ELF-1 (cell line): Measurements from ENCODE around the gene CNN3.

Experiments used
- DNase-seq: peaks from one replicate; pipeline ENCODE4 v3.0.0-alpha.2; 2016; ENCODE audit warnings: low read depth, low spot score

The CNN3 gene

DNA sequence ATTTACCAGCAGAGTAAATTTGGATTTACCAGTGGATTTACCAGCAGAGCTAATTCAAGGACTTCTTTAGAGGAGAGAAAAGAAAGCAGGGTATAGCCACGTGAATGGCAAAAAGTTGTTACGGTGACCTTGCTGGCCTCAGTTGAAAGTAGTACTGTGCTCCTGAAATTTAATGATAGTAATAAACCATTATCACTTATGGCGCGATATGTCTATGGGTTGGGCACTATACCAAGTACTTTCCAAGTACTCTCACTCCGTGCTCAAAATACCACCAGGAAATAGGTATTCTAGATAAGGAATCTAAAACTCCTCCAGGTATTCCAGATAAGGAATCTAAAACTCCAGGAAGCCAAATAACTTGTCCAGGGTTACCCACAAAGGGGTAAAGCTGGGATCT lies 70.9 kb downstream of the CNN3 start:
- no peak for DNase-seq

DNA sequence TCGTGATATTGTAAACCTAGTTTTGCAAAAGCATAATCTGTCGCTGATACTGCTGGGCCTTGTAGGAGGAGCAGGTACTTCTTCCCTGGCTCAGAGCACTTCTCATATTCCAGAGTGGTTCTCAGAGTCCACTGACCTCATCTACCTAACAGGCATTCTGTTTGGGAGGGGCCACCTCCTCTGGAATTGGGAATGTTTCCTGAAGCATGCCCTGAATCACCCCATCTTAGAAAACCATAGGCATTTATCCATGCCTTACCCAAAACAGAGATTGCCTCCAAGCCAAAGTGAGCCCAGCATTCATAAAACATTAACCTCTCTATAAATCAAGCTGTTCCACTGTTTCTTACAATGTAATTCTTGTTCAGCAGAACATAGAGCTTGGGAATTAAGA lies 71.6 kb downstream of the CNN3 start:
- DNase-seq = no peak

DNA sequence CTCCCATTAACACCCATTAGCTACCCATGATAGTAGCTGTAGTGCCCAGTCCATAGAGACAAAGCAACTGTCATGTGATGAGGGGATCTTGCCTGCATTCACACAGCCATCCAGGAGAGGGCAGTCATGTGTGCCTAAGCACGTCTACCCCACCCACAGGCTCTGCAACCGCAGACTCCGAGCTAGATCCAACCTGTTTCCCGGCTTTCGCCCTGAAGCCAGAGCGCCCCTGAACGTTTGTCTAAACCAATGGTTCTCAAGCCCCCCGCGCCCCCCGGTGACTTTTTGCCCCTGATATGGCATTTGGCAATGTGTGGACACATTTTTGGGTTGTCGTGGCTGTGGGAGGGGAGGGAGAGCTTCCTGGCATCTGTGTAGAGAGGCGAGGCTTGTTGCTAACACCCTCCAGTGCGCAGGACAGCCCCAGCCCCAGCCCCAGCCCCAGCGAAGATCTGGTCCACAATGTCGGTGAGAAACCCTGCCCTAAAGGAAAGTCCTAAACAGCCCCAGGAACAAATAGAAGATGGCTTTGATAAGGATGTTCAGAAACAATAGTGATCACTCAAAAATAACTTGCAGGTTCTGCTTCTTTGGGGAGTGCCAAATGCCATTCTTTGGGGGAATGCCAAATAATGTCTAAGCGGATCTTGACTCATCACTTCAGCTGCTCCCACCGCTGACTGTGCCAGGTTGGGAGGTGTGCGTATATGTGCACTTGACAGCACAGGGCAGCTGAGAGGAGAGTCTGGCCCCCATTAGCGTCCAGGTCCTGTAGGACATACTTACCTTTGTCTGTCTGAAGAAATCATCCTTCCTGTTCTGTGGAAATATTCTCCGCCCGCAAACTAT lies 72.2 kb downstream of the CNN3 start:
- DNase-seq = peak; percentile 93

DNA sequence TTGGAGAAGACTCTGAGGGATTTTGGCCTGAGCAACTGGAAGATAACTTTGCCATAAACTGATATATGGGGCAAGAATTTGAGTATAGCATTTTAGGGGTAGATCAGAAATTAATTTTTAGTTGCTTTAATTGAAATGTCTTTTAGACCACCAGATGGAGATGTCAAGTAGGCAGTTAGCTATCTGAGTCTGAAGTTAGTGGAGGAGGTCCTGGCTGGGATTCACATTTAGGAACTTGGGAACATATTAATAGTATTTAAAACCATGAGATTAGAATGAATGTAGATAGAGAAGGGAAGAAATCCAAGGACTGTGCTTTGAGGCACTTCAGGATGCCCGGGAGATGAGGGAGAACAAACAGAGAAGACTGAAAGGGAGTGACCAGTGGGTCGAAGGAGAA lies 74.1 kb downstream of the CNN3 start:
- DNase-seq = no peak

DNA sequence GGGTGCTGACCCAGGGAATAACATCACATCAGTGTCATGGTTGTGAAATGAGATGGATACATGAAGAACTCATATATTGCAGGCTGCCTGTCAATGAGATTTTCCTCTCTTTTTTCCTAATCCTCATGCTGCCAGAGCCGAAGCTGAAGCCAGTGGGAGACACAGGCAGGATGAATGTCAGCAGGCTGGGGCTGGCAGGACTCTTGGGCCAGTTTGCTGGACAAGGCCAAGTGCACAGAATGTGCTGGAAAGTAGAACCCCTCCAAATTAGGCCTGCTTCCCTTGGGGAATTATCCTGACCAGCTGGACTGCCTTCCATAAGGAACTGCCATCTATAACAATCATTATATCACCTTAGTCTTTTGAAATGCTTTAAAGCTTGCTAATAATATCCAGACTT lies 75.3 kb downstream of the CNN3 start:
- DNase-seq = no peak
